GM23338 (cell line): ENCODE data around the gene SYT7. TPM values are rescaled to one million over a fixed set of nuclear protein-coding genes. Genes with fewer than 3 reads are reported as not detected.

Source experiments
- ATAC-seq: fragments of 200-7000 bp; cut with Tn5 transposase; 3 replicates; pipeline ENCODE4 v1.9.1; 2020
- DNase-seq: peaks from one replicate; pipeline ENCODE4 v3.0.0-alpha.2; 2015; ENCODE audit warnings: low spot score
- H2AFZ ChIP-seq: fragments of 200-600 bp; sonication (generic); 2 replicates; pipeline ENCODE4 v1.8.0; 2016; ENCODE audit warnings: antibody characterized with exemption, mild to moderate bottlenecking, moderate library complexity
- H3F3A ChIP-seq: fragments of 200-600 bp; sonication (generic); replicated peaks from 2 replicates; pipeline ENCODE4 v1.8.0; 2017; ENCODE audit warnings: antibody characterized with exemption, mixed run types, low read depth
- H3K27ac ChIP-seq: fragments of 200-600 bp; sonication (generic); 2 replicates; pipeline ENCODE4 v1.6.1; 2016; ENCODE audit warnings: low read depth
- H3K27me3 ChIP-seq: fragments of 200-600 bp; sonication (generic); 2 replicates; pipeline ENCODE4 v1.8.0; 2016; ENCODE audit warnings: mild to moderate bottlenecking, mixed run types, moderate library complexity; ENCODE audit not compliant: insufficient read depth
- H3K36me3 ChIP-seq: fragments of 200-600 bp; sonication (generic); 2 replicates; pipeline ENCODE4 v1.8.0; 2016; ENCODE audit warnings: mild to moderate bottlenecking; ENCODE audit not compliant: insufficient read depth
- H3K4me1 ChIP-seq: fragments of 200-600 bp; sonication (generic); 2 replicates; pipeline ENCODE4 v1.8.0; 2016; ENCODE audit warnings: mild to moderate bottlenecking, moderate library complexity; ENCODE audit not compliant: insufficient read depth
- H3K4me2 ChIP-seq: fragments of 200-600 bp; sonication (generic); 2 replicates; pipeline ENCODE4 v1.7.1; 2017; ENCODE audit warnings: mixed run types
- H3K4me3 ChIP-seq: fragments of 200-600 bp; sonication (generic); 2 replicates; pipeline ENCODE4 v1.6.1; 2016; ENCODE audit warnings: mixed run types
- H3K79me2 ChIP-seq: fragments of 200-600 bp; sonication (generic); replicated peaks from 2 replicates; pipeline ENCODE4 v1.8.0; 2017; ENCODE audit warnings: mild to moderate bottlenecking; ENCODE audit not compliant: insufficient read depth
- H3K9me2 ChIP-seq: fragments of 200-600 bp; sonication (generic); 2 replicates; pipeline ENCODE4 v1.8.0; 2017; ENCODE audit not compliant: insufficient read depth
- H4K20me1 ChIP-seq: fragments of 200-600 bp; sonication (generic); replicated peaks from 2 replicates; pipeline ENCODE4 v1.8.0; 2017; ENCODE audit warnings: mild to moderate bottlenecking; ENCODE audit not compliant: insufficient read depth
- H3K27ac Mint-ChIP-seq: 2 replicates; pipeline ENCODE4 v1.8.0; 2020; ENCODE audit warnings: inconsistent platforms, mild to moderate bottlenecking, moderate library complexity, mixed read lengths
- H3K27me3 Mint-ChIP-seq: 3 replicates; pipeline ENCODE4 v1.8.0; 2022; ENCODE audit warnings: low read depth, mild to moderate bottlenecking, moderate library complexity, mixed read lengths, inconsistent platforms; ENCODE audit not compliant: insufficient read depth, poor library complexity
- H3K36me3 Mint-ChIP-seq: 3 replicates; pipeline ENCODE4 v1.8.0; 2021; ENCODE audit warnings: low read depth, mild to moderate bottlenecking, inconsistent platforms, moderate library complexity, mixed read lengths
- H3K4me1 Mint-ChIP-seq: 3 replicates; pipeline ENCODE4 v1.8.0; 2020; ENCODE audit warnings: mild to moderate bottlenecking, inconsistent platforms, mixed read lengths
- H3K4me3 Mint-ChIP-seq: 3 replicates; pipeline ENCODE4 v1.8.0; 2021; ENCODE audit warnings: moderate library complexity, mild to moderate bottlenecking, inconsistent platforms, mixed read lengths
- H3K9me3 Mint-ChIP-seq: 3 replicates; pipeline ENCODE4 v1.8.0; 2020; ENCODE audit warnings: moderate library complexity, mild to moderate bottlenecking, inconsistent platforms, mixed read lengths
- CREB1 ChIP-seq: fragments of 250-450 bp; sonication (Bioruptor Pico); IDR thresholded peaks from 2 replicates; pipeline ENCODE4 v1.5.0; 2020; ENCODE audit warnings: low read depth, mild to moderate bottlenecking, moderate library complexity
- CTCF ChIP-seq, 2 experiments: fragments of 200-600 bp in 1 of 2; sonication (generic) in 1 of 2; conservative IDR thresholded peaks; 2 replicates each; pipeline versions ENCODE4 v1.5.1 to v1.6.1; 2016 to 2017; ENCODE audit warnings: antibody characterized with exemption in 2 of 2, low read depth in 2 of 2, mild to moderate bottlenecking in 2 of 2, moderate library complexity in 1 of 2
- ETS1 ChIP-seq: IDR thresholded peaks from 2 replicates; pipeline ENCODE4 v1.6.1; 2016; ENCODE audit warnings: antibody characterized with exemption
- EZH2 ChIP-seq: fragments of 200-600 bp; sonication (generic); IDR thresholded peaks from one replicate; pipeline ENCODE4 v1.8.0; 2017; ENCODE audit warnings: antibody characterized with exemption, mild to moderate bottlenecking, low read depth; ENCODE audit not compliant: unreplicated experiment
- EZH2phosphoT487 ChIP-seq: fragments of 200-600 bp; sonication (generic); IDR thresholded peaks from one replicate; pipeline ENCODE4 v1.8.1; 2018; ENCODE audit warnings: antibody characterized with exemption; ENCODE audit not compliant: unreplicated experiment
- JUNB ChIP-seq: IDR thresholded peaks from one replicate; pipeline ENCODE4 v1.6.1; 2016; ENCODE audit warnings: antibody characterized with exemption; ENCODE audit not compliant: unreplicated experiment
- NANOG ChIP-seq: IDR thresholded peaks from 2 replicates; pipeline ENCODE4 v1.6.1; 2016; ENCODE audit warnings: antibody characterized with exemption, borderline replicate concordance
- POLR2AphosphoS5 ChIP-seq: IDR thresholded peaks from 2 replicates; pipeline ENCODE4 v1.6.1; 2016; ENCODE audit warnings: antibody characterized with exemption, low read depth
- REST ChIP-seq: IDR thresholded peaks from one replicate; pipeline ENCODE4 v1.6.1; 2018; ENCODE audit warnings: antibody characterized with exemption; ENCODE audit not compliant: unreplicated experiment
- STAT1 ChIP-seq: IDR thresholded peaks from one replicate; pipeline ENCODE4 v1.6.1; 2016; ENCODE audit warnings: antibody characterized with exemption; ENCODE audit not compliant: unreplicated experiment
- ZNF114 ChIP-seq: fragments of 250-450 bp; sonication (Bioruptor Pico); IDR thresholded peaks from 2 replicates; pipeline ENCODE4 v1.5.0; 2020; ENCODE audit warnings: mild to moderate bottlenecking, moderate library complexity
- ZNF331 ChIP-seq: fragments of 250-450 bp; sonication (Bioruptor Pico); IDR thresholded peaks from 2 replicates; pipeline ENCODE4 v1.5.0; 2020; ENCODE audit warnings: low read depth, mild to moderate bottlenecking, moderate library complexity
- ZNF462 ChIP-seq: fragments of 250-450 bp; sonication (Bioruptor Pico); IDR thresholded peaks from 2 replicates; pipeline ENCODE4 v1.5.0; 2020; ENCODE audit warnings: mild to moderate bottlenecking, moderate library complexity
- polyA plus RNA-seq: library from polyadenylated mRNA; unstranded; fragments of >200 nt; fragmentation: Nextera tagmentation; extraction: Ambion mirVana; gene quantifications from 2 replicates; pipeline ENCODE4 v1.2.1, GENCODE V29; 2016
- total RNA-seq: library from RNA; depleted of rRNA; stranded (reverse); fragments of >200 nt; shearing (Covaris generic); gene quantifications from 2 replicates; pipeline ENCODE4 v1.2.3, GENCODE V29; 2014

Gene SYT7
- total and polyA plus RNA-seq, 2 experiments from 2014 or later = 1.6 to 10.3 TPM

- H3K36me3 Mint-ChIP-seq = no peaks in the 10 kb centered on the region; the same call in 2 of the 3 replicates
- Histone ChIP-seq H3F3A (0 out of 2 replicates have a peak, but pooled peaks cover 3% of the 10 kb centered on the region), H3K27ac (no peak overlapping the region), H3K36me3 (no peaks in the 10 kb centered on the region), H2AFZ (no peak overlapping the region), H3K4me3 (no peak overlapping the region), H3K9me2 (0 out of 2 replicates have a peak, but pooled peaks cover 4% of the 10 kb centered on the region), H4K20me1 (no peaks in the 10 kb centered on the region), H3K4me1 (peaks cover 9% of the 10 kb centered on the region; the same call in 1 of the 2 replicates), H3K27me3 (no peaks in the 10 kb centered on the region), H3K4me2 (no peak overlapping the region), H3K79me2 (no peaks in the 10 kb centered on the region)
- no peak overlapping the region for H3K27ac Mint-ChIP-seq
- no peaks in the 10 kb centered on the region for H3K9me3 Mint-ChIP-seq
- H3K4me3 Mint-ChIP-seq = no peak overlapping the region
- ATAC-seq (no peak), DNase-seq (no peak)
- H3K27me3 Mint-ChIP-seq = peaks cover 13% of the 10 kb centered on the region
- TF ChIP-seq ZNF331 (CRISPR knock-in tag) (no peak), CREB1 (no peak), STAT1 (no peak), JUNB (no peak), EZH2 (no peak), EZH2phosphoT487 (no peak), POLR2AphosphoS5 (no peak), ZNF462 (CRISPR knock-in tag) (no peak), REST (no peak), ZNF114 (CRISPR knock-in tag) (no peak), NANOG (no peak), ETS1 (no peak), CTCF (conservative IDR thresholded peaks at IDR 0.05; ENCODE audit: low read depth in 2 of 2) (no peak)
- peaks cover 35% of the 10 kb centered on the region for H3K4me1 Mint-ChIP-seq
These were observed 44.7 kb downstream of the SYT7 start for GRCh38 chr11:61535998-61536675.
